ENCODE results near the gene FAM169A. TPM values are rescaled to one million over a fixed set of nuclear protein-coding genes. Genes with fewer than 3 reads are reported as not detected.

Gene FAM169A
- total and polyA plus RNA-seq, 10 of the 15 experiments (the other 5 are each of a cell fraction or from before 2014, with no cell fraction given) = 0.37 to 15.4 (median 4.7) TPM

- Histone ChIP-seq H3K9ac (ENCODE audit: control insufficient read depth, insufficient read depth, low read length) (no peak overlapping the region), H3K36me3 (ENCODE audit: control insufficient read depth in 2 of 2, insufficient read depth in 2 of 2, low read length in 1 of 2) (no peaks in the 10 kb centered on the region), H3K4me2 (ENCODE audit: control insufficient read depth, insufficient read depth) (no peak overlapping the region), H3K79me2 (ENCODE audit: control insufficient read depth, insufficient read depth, low read length) (no peaks in the 10 kb centered on the region), H3K27ac (ENCODE audit: control insufficient read depth, insufficient read depth) (no peak overlapping the region), H4K20me1 (ENCODE audit: control insufficient read depth, insufficient read depth) (no peaks in the 10 kb centered on the region), H3K9me3 (replicated peaks; ENCODE audit: control insufficient read depth, insufficient read depth, low read length) (no peaks in the 10 kb centered on the region), H2AFZ (ENCODE audit: control insufficient read depth, low read depth, low read length) (no peak overlapping the region), H3K27me3 (replicated peaks in 1 of 2; ENCODE audit: control insufficient read depth in 2 of 2, insufficient read depth in 2 of 2, low read length in 1 of 2) (no peaks in the 10 kb centered on the region; a peak in 1 of 4 replicates), H3K4me3 (no peak overlapping the region), H3K4me1 (ENCODE audit: control insufficient read depth, insufficient read depth, low read length) (no peaks in the 10 kb centered on the region)
- intact Hi-C loops (cut with micrococcal nuclease; ENCODE audit: unreplicated experiment) = no loop called here
- no peak for DNase-seq (ENCODE audit: low read depth, low spot score)
- ChIA-PET CTCF (no interaction called here), SMC1A (ENCODE audit: uncharacterized antibody, unreplicated experiment) (no interaction called here), RAD21 (ENCODE audit: unreplicated experiment) (no interaction called here), POLR2A (no interaction called here)
- no peak for ATAC-seq
- TF ChIP-seq SREBF2 (IDR thresholded peaks at IDR 0.05; ENCODE audit: low read length) (no peak), ATF3 (IDR thresholded peaks at IDR 0.05; ENCODE audit: borderline replicate concordance, extremely low read depth, low read depth, low read length) (no peak), ZSCAN29 (IDR thresholded peaks at IDR 0.05) (no peak), BRCA1 (IDR thresholded peaks at IDR 0.05; ENCODE audit: low read depth, low read length) (no peak), ZBTB11 (CRISPR knock-in tag; IDR thresholded peaks at IDR 0.05) (no peak)
- no peak for FAIRE-seq
- in situ Hi-C loops (cut with MboI) = no loop called here
- 0% methylated on average over 1 of the region's 1 CpG for WGBS (ENCODE audit: insufficient coverage, insufficient replicate concordance, low lambda C conversion rate, missing lambda C conversion rate)
- no TSS peak for BruUV-seq (replicated peaks)
Measured at GRCh38 chr5:74801941-74802340, 64.2 kb downstream of the FAM169A start.
